ENCODE results near the gene ANKRD66.
"Not testable (repeated sequence)": the region's sequence is repeated elsewhere in the genome, so short reads cannot be mapped to it uniquely, and the experiment has no call there.

ANKRD66 gene

GRCh38 chr6:46746696-46747095 lies at the start of gene ANKRD66:
Gene ANKRD66 (plus strand): TSS chr6:46746933. CDS start chr6:46751949, 5,016 bp downstream.
- DNase-seq (ENCODE audit: low read depth in 1 of 2, low spot score in 1 of 2): no peak

DNA sequence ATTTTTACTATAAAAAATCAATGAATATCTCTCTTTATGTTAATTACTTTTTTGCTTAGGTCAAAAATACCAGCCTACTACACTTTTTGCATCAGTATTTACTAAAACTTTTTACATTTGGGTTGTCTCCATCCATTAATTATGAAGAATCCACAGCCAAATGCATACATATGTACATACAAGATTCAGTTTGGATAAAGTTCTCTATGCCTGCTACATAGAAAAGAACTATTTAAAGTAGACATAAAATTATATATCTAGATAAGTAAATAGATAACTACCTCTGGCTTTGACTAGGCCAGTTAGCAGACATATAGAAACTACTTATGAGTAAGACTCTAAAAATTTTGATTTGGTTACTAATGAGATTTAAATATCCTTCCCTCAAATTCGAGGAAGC lies 46.8 kb upstream of the ANKRD66 start:
- no peak for DNase-seq (ENCODE audit: low read depth in 1 of 2, low spot score in 1 of 2)

- no peak for DNase-seq (ENCODE audit: low read depth in 1 of 2, low spot score in 1 of 2)
These were observed 42.2 kb upstream of the ANKRD66 start for GRCh38 chr6:46704562-46704961.

DNA sequence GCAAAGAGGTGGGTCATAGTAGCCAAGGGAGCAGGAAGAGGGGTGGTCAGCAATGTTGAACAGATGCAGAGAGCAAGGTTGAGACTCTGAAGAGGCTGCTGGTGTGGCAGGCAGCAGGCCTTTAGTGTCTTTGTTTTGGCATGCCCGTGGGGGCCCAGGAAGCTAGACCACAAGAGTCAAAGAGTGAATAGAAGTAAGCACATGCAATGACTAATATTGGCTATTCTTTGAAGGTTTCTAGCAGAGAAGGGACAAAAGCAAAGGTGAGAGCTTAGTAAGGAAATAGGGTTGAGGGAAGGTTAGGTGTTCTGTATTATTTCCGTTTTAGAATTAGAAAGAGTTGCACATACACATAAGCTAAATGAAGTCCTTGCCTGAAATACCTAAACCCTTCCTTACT lies 40.3 kb upstream of the ANKRD66 start:
- no peak for DNase-seq (ENCODE audit: low read depth in 1 of 2, low spot score in 1 of 2)

GRCh38 chr6:46711491-46711890 lies 35.2 kb upstream of the ANKRD66 start:
- DNase-seq (ENCODE audit: low read depth in 1 of 2, low spot score in 1 of 2): no peak

DNA sequence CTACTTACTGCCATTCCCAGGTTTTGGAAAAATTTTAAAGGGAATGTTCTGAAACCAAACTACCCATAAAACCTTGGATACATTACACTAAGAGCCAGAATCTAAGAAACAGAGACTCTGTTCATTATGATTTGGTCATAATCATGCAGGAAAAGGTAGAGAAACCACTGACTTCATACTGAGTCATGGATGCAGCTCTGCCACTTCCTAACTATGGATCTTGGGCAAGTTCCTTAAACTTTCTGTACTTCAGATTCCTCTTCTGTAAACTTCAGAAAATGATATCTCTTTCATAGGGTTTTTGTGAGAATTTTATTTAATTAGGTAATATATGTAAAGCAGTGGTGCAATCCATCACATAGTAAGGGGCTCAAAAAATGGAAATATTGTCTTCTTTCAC lies 31.6 kb upstream of the ANKRD66 start:
- no peak for DNase-seq (ENCODE audit: low read depth in 1 of 2, low spot score in 1 of 2)

DNA sequence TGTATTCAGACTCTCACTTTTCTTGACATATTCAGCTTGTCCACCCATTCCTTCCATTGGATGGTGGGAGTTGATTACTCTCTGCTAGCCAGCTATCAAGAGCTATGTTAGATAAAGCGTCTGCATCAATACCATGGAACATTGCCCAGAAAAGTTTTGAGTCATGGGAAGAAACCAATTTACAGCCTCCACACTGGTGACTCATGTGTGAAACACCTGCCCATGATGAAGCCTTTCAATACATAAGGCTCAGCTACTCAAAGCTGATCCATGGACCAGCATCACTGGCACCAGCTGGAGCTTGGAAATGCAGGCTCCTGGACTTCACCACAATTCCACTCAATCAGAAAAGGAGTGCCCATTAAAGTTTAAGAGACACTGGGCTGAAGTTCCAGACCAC lies 27.6 kb upstream of the ANKRD66 start:
- DNase-seq (ENCODE audit: low read depth in 1 of 2, low spot score in 1 of 2): no peak

DNA sequence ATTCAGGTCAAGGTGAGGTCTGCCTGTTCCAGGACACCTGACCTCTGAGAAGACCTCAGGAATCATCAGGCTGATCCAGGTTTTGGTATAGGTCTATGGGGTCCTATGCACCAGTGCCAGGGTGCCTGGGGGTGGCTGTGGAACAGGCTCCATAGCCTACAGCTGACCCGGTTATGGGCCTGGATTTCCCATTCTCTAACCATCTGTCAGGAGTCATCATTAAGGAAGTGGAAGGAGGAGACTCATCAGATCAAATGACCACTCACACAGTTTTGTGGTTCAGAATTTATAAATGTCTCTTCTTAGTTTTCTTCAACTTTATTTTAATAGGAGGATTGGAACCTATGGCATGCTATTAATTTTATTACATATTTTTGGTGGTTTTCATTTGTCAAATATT lies 26.3 kb upstream of the ANKRD66 start:
- DNase-seq (ENCODE audit: low read depth in 1 of 2, low spot score in 1 of 2): no peak

- no peak for DNase-seq (ENCODE audit: low read depth in 1 of 2, low spot score in 1 of 2)
These were observed 16.9 kb upstream of the ANKRD66 start for GRCh38 chr6:46729787-46730326.

GRCh38 chr6:46730921-46731461 lies 15.7 kb upstream of the ANKRD66 start:
- DNase-seq (ENCODE audit: low read depth in 1 of 2, low spot score in 1 of 2): no peak

GRCh38 chr6:46733341-46733801 lies 13.4 kb upstream of the ANKRD66 start:
- DNase-seq (ENCODE audit: low read depth in 1 of 2, low spot score in 1 of 2): no peak

- DNase-seq (ENCODE audit: low read depth in 1 of 2, low spot score in 1 of 2): no peak
These were observed 11.6 kb upstream of the ANKRD66 start, which contains the start of gene PLA2G7 for GRCh38 chr6:46734867-46735719. Gene PLA2G7 (minus strand): TSS chr6:46735375. CDS start chr6:46722891, 12,484 bp downstream.

GRCh38 chr6:46735720-46736031 lies 11.1 kb upstream of the ANKRD66 start:
- no peak for DNase-seq (ENCODE audit: low read depth in 1 of 2, low spot score in 1 of 2)

- no peak for DNase-seq (ENCODE audit: low read depth in 1 of 2, low spot score in 1 of 2)
These were observed 9.8 kb upstream of the ANKRD66 start for GRCh38 chr6:46736906-46737305.

GRCh38 chr6:46741482-46741881 lies 5.3 kb upstream of the ANKRD66 start:
- DNase-seq (ENCODE audit: low read depth in 1 of 2, low spot score in 1 of 2): no peak

GRCh38 chr6:46741910-46742309 lies 4.8 kb upstream of the ANKRD66 start:
- no peak for DNase-seq (ENCODE audit: low read depth in 1 of 2, low spot score in 1 of 2)

DNA sequence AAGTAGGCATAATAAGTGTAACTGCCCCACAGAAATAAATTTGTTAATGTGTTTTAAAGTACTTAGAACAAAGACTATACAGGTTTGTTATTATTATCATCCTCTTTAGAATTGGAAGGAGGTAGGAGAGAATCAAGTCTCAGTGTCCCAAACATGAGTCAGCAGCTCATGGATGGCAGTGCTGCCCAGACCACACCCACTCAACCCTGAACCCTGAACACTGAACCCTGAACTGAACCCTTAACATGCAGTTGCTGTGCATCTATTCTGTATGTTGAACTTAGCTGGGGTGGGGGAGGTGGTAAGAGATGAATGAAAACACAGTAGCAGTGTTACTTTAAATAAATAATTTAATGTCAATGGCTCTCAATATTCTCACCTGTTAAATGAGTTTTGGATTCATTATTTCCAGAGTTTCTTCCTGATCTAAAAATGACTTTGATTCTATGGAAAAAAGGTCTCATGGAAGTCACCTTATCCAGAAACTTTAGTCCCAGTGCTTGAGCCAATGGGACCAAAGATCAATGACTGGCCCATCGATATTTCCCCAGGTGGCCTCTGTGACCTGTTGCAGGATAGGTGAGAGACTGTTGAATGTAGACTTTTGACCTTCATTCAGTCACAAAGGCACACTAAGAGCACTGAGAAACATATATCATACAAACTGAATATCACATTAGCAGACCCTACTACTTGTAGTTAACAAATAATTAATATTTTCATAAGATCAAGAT lies 3.1 kb upstream of the ANKRD66 start:
- no peak for DNase-seq (ENCODE audit: low read depth in 1 of 2, low spot score in 1 of 2)

DNA sequence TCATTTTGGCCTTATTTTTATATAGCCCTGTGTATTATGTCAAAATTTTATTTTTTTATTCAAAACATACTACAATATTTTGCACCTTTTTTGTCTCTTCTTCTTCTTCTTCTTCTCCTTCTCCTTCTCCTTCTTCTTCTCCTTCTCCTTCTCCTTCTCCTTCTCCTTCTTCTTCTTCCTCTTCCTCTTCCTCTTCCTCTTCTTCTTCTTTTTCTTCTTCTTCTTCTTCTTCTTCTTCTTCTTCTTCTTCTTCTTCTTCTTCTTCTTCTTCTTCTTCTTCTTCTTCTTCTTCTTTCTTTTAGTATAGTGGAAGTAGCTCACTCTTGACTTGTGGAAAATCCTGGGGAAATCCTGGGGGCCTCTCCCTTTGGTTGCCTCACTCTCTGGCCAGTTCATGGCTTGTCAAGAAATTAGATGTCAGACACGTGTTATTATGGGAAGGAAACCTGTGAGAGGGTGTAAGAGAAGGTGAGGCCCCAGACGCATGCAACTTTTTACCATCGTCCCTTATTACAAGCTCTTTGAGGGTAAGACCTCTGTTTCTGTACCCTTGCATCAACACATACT lies 2.5 kb upstream of the ANKRD66 start:
- DNase-seq (ENCODE audit: low read depth in 1 of 2, low spot score in 1 of 2): not testable (repeated sequence)

- DNase-seq (ENCODE audit: low read depth in 1 of 2, low spot score in 1 of 2): no peak
These were observed 760 bp upstream of the ANKRD66 start for GRCh38 chr6:46745973-46746372.

GRCh38 chr6:46748940-46749503 lies 2.3 kb downstream of the ANKRD66 start:
- no peak for DNase-seq (ENCODE audit: low read depth in 1 of 2, low spot score in 1 of 2)

GRCh38 chr6:46749731-46750130 lies 3.0 kb downstream of the ANKRD66 start:
- DNase-seq (ENCODE audit: low read depth in 1 of 2, low spot score in 1 of 2): no peak
